GM21515 (cell line): ENCODE measurements around the gene ZNF484.
"Not testable (repeated sequence)": the region's sequence is repeated elsewhere in the genome, so short reads cannot be mapped to it uniquely, and the experiment has no call there.

Source experiments
- ATAC-seq: cut with Tn5 transposase; IDR thresholded peaks from one replicate; pipeline ENCODE4 v1.9.1; 2021; ENCODE audit not compliant: unreplicated experiment

Gene ZNF484

GRCh38 chr9:92864152-92864551 lies 13.7 kb downstream of the ZNF484 start:
- no peak for ATAC-seq

- ATAC-seq: no peak
These were observed 17.0 kb downstream of the ZNF484 start for GRCh38 chr9:92860867-92861266.

GRCh38 chr9:92857236-92857635 lies 20.6 kb downstream of the ZNF484 start:
- ATAC-seq: no peak

DNA sequence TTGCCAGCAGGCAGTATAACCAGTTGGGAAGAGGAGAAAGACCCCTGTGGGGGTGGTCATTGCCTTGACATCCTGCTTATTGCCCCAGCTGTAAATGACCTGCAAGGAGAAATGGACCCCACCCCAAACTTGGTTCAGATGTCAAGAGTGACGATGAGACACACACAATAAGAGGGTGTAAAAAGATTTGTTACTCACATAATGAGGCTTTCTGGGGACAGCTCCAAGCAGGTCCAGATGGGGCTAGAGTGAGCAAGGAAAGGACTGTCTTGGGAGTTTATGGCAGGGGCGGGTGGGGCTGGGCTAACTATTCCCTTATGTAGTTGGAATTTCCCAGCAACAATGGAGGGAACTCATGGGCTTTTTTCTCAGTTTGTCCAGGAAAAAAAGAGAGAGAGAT lies 24.1 kb downstream of the ZNF484 start:
- no peak for ATAC-seq

DNA sequence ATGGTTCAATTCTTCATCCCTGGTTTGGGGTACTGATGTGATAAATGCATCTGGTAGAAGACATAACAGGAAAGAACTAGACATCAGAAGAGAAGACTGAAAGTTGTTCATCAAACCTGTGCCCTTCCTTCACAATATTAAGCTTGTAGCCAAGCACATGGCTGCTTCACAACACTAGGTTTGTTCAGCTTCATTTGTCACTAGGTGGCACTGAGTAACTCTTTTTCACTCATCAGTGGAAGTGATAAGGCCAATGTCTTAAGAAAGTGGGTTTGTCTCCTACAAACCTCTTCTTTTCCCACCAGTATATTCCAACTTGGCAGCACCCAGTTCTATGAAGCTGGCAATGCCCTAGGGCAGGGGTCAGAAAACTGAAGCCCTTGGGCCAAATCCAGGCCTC lies 26.9 kb downstream of the ZNF484 start:
- no peak for ATAC-seq

DNA sequence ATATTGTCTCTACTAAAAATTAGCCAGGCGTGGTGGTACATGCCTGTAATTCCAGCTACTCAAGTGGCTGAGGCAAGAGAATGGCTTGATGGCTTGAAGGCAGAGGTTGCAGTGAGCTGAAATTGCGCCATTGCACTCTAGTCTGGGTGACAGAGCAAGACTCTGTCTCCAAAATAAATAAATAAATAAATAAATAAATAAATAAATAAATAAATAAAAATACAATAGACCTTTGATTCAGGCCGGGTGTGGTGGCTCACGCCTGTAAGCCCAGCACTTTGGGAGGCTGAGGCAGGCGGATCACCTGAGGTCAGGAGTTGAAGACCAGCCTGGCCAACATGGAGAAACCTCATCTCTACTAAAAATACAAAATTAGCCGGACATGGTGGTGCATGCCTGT lies 29.1 kb downstream of the ZNF484 start:
- ATAC-seq: not testable (repeated sequence)

DNA sequence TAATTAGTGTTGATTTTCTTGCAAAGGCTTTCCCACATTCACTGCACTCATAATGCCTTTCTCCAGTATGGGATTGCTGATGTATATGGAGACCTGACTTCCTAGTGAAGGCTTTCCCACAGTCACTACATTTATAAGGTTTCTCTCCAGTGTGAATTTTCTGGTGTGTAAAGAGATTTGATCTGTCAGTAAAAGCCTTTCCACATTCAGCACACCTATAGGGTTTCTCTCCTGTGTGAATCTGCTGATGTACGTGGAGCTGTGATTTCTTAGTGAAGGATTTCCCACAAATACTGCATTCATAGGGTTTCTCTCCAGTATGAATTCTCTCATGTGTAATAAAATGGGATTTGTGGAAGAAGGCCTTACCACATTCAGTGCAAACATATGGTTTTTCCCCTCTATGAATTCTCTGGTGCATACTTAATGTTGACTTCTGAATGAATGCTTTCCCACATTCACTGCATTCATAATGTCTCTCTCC lies 31.1 kb downstream of the ZNF484 start:
- no peak for ATAC-seq

GRCh38 chr9:92838411-92838810 lies 39.4 kb downstream of the ZNF484 start:
- ATAC-seq: not testable (repeated sequence)

- no peak for ATAC-seq
These were observed 40.6 kb downstream of the ZNF484 start for GRCh38 chr9:92837191-92837590.

- no peak for ATAC-seq
These were observed 48.4 kb downstream of the ZNF484 start for GRCh38 chr9:92829420-92829819.

- not testable (repeated sequence) for ATAC-seq
These were observed 52.8 kb downstream of the ZNF484 start for GRCh38 chr9:92825065-92825464.

DNA sequence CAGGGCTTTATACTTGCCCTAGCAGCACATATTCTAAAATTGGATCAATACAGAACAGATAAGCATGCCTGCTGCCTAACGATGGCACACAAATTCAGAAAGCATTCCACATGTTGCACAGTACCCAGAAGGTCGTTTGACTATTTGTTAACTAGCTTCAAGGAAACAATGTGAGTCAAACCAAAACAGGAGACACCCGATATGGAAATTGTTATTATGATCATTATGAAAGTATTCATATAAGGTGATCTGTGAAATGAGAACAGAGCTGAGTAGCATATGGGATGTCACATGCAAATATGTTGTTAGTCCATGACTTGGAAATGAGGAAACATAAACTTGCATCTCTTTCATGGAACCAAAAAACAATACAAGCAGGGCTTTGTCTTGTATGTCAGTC lies 56.9 kb downstream of the ZNF484 start:
- no peak for ATAC-seq

GRCh38 chr9:92819898-92820297 lies 57.9 kb downstream of the ZNF484 start:
- not testable (repeated sequence) for ATAC-seq

- not testable (repeated sequence) for ATAC-seq
These were observed 68.1 kb downstream of the ZNF484 start for GRCh38 chr9:92809629-92810326.

- no peak for ATAC-seq
These were observed 68.9 kb downstream of the ZNF484 start for GRCh38 chr9:92808726-92809451.

- ATAC-seq: no peak
These were observed 69.8 kb downstream of the ZNF484 start for GRCh38 chr9:92807757-92808725.

- ATAC-seq: no peak
These were observed 70.6 kb downstream of the ZNF484 start for GRCh38 chr9:92807031-92807756.

GRCh38 chr9:92804727-92805126 lies 73.1 kb downstream of the ZNF484 start:
- no peak for ATAC-seq

DNA sequence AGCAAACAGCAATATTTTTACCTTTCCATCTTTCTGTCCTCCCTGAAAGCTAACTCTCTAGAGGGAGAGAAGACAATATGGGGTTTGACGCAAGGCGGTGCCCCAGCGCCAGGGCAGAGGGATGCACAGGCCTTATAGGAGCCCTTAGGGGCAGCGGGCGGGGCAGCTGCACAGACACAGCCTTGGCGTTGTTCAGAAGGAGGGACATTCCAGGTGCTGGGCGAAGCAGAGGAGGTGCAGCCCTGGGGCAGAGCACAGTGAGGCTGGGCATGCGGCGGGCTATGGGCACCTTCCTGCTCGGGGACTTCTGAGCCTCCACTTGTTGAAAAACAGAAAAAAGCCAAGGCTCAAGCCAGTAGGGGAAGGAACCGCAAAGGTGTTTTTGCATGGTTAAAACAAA lies 79.5 kb downstream of the ZNF484 start:
- no peak for ATAC-seq

DNA sequence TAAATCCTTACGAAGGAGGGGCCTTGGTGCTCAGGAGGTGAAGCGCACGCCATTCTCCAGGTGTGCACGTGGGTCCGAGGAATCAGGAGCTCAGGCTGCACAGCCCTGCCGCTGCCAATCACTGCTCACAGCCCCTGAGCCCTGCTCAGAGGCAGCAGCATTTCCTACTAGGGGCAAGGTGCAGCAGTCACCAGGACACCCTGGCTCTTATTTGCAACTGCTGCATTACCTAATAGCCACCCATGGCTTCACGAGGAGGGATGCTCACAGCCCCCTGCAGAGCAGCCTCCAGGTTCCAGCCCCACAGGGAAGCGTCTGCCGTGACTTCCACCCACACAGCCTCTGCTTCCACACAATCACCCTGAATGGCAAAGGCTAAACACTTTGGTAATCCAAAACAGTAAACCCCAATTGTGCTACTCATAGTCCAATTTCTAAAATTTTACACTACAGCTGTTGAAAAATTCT lies 81.5 kb downstream of the ZNF484 start:
- not testable (repeated sequence) for ATAC-seq
